Measurements from ENCODE around the gene GPC5.

Gene GPC5

GRCh38 chr13:92900446-92900845 lies 1502.0 kb downstream of the GPC5 start:
- H3K27ac Mint-ChIP-seq, result no peak overlapping the region
- no peaks in the 10 kb centered on the region for H3K9me3 Mint-ChIP-seq
- no peaks in the 10 kb centered on the region for H3K27me3 Mint-ChIP-seq
- no peak overlapping the region for H3K4me3 Mint-ChIP-seq
- H3K4me1 Mint-ChIP-seq, result no peaks in the 10 kb centered on the region
- ATAC-seq, result no peak
- H3K36me3 Mint-ChIP-seq, result no peaks in the 10 kb centered on the region

- ATAC-seq, result no peak
- Mint-ChIP-seq H3K36me3 (no peaks in the 10 kb centered on the region), H3K4me1 (no peaks in the 10 kb centered on the region), H3K27ac (no peak overlapping the region), H3K27me3 (no peaks in the 10 kb centered on the region), H3K9me3 (peaks cover 6% of the 10 kb centered on the region), H3K4me3 (no peak overlapping the region)
Observed at GRCh38 chr13:92901739-92902138, 1503.3 kb downstream of the GPC5 start.

- Mint-ChIP-seq H3K9me3 (peaks cover 4% of the 10 kb centered on the region), H3K36me3 (no peaks in the 10 kb centered on the region), H3K27me3 (no peaks in the 10 kb centered on the region), H3K4me3 (no peak overlapping the region), H3K4me1 (no peaks in the 10 kb centered on the region), H3K27ac (no peak overlapping the region)
- no peak for ATAC-seq
Observed at GRCh38 chr13:92912629-92913028, 1514.2 kb downstream of the GPC5 start.

GRCh38 chr13:92913840-92914239 lies 1515.4 kb downstream of the GPC5 start:
- Mint-ChIP-seq H3K4me3 (no peak overlapping the region), H3K4me1 (no peaks in the 10 kb centered on the region)

More at GRCh38 chr13:92913840-92914239, 1515.4 kb downstream of the GPC5 start:
- no peaks in the 10 kb centered on the region for H3K27me3 Mint-ChIP-seq
- H3K27ac Mint-ChIP-seq, result no peak overlapping the region
- H3K9me3 Mint-ChIP-seq, result peaks cover 3% of the 10 kb centered on the region
- no peak for ATAC-seq
- no peaks in the 10 kb centered on the region for H3K36me3 Mint-ChIP-seq
